Measurements from ENCODE around the gene TNFSF9. TPM values are rescaled to one million over a fixed set of nuclear protein-coding genes. Genes with fewer than 3 reads are reported as not detected.
"Not testable (repeated sequence)": the region's sequence is repeated elsewhere in the genome, so short reads cannot be mapped to it uniquely, and the experiment has no call there.

The TNFSF9 gene
- total RNA-seq, 1 donor from 2014 or later: 9.7 TPM

- Mint-ChIP-seq H3K27ac (no peak overlapping the region), H3K36me3 (ENCODE audit: low read depth) (peaks cover 5% of the 10 kb centered on the region), H3K27me3 (ENCODE audit: insufficient read depth) (peaks cover 2% of the 10 kb centered on the region), H3K9me3 (no peaks in the 10 kb centered on the region), H3K4me1 (ENCODE audit: low read depth) (peaks cover 10% of the 10 kb centered on the region), H3K4me3 (no peak overlapping the region)
- intact Hi-C loops (cut with micrococcal nuclease): no loop called here
- DNase-seq (ENCODE audit: low spot score): no peak
Observed at GRCh38 chr19:6576869-6577475, 46.1 kb downstream of the TNFSF9 start.

GRCh38 chr19:6577476-6578125 lies 46.8 kb downstream of the TNFSF9 start:
- peaks cover 5% of the 10 kb centered on the region for H3K36me3 Mint-ChIP-seq (ENCODE audit: low read depth)
- no peaks in the 10 kb centered on the region for H3K9me3 Mint-ChIP-seq
- intact Hi-C loops (cut with micrococcal nuclease): no loop called here
- DNase-seq (ENCODE audit: low spot score): peak; percentile 28
- no peak overlapping the region for H3K27ac Mint-ChIP-seq
- no peak overlapping the region for H3K4me3 Mint-ChIP-seq
- H3K27me3 Mint-ChIP-seq (ENCODE audit: insufficient read depth): peaks cover 2% of the 10 kb centered on the region
- peaks cover 10% of the 10 kb centered on the region for H3K4me1 Mint-ChIP-seq (ENCODE audit: low read depth)

GRCh38 chr19:6579450-6580178 lies 48.8 kb downstream of the TNFSF9 start:
- H3K4me1 Mint-ChIP-seq (ENCODE audit: low read depth): peaks cover 10% of the 10 kb centered on the region
- H3K36me3 Mint-ChIP-seq (ENCODE audit: low read depth): peaks cover 5% of the 10 kb centered on the region
- no peak overlapping the region for H3K27ac Mint-ChIP-seq
- no peak for DNase-seq (ENCODE audit: low spot score)
- no peak overlapping the region for H3K4me3 Mint-ChIP-seq
- no peaks in the 10 kb centered on the region for H3K9me3 Mint-ChIP-seq
- intact Hi-C loops (cut with micrococcal nuclease): no loop called here
- H3K27me3 Mint-ChIP-seq (ENCODE audit: insufficient read depth): peaks cover 2% of the 10 kb centered on the region

DNA sequence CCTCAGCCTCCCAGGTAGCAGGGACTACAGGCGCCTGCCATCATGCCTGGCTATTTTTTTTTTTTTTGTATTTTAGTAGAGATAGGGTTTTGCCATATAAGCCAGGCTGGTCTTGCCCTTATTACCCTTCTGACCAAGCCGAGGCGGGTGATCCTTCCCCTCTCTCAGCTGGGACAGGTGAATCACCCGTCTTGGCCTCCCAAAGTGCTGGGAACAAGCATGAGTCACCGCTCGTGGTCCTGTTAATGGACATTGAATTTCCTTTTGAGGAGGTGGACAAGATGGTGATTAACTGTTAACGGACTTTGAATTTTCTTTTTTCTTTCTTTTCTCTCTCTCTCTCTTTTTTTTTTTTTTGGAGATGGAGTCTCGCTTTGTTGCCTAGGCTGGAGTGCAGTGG lies 49.5 kb downstream of the TNFSF9 start:
- Mint-ChIP-seq H3K27ac (no peak overlapping the region), H3K36me3 (ENCODE audit: low read depth) (peaks cover 6% of the 10 kb centered on the region), H3K4me3 (no peak overlapping the region), H3K4me1 (ENCODE audit: low read depth) (peaks cover 10% of the 10 kb centered on the region), H3K27me3 (ENCODE audit: insufficient read depth) (peaks cover 2% of the 10 kb centered on the region), H3K9me3 (no peaks in the 10 kb centered on the region)
- DNase-seq (ENCODE audit: low spot score): no peak
- intact Hi-C loops (cut with micrococcal nuclease): no loop called here

DNA sequence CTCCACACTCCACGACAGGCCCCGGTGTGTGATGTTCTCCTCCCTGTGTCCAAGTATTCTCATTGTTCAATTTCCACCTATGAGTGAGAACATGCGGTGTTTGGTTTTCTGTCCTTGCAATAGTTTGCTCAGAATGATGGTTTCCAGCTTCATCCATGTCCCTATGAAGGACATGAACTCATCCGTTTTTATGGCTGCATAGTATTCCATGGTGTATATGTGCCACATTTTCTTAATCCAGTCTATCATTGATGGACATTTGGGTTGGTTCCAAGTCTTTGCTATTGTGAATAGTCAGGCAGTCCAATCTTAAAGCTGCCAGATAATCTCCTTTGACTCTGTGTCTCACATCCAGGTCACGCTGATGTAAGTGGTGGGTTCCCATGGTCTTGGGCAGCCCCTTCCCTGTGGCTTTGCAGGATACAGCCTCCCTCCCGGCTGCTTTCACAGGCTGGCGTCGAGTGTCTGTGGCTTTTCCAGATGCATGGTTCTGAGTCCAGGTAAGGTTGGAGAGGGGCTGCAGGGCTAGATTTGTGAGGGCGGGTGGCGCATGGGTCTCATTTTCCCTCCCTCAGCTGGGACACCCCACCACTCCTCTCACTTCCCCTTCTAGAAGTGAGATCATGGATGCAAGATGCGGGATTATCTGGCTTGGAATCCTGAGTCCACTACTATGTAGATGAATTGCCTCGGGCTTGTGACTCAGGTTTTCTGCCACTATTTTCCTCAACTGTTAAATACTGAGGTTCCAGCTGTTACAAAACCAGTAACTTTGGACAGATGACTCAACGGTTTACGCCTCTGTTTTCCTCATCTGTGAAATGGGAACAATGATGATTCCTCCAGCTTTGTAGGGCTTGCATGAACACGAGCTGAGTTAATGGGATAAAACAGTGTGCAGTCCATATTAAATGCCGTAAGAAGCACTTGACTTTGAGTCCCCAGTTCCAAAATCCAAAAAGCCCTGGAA lies 52.0 kb downstream of the TNFSF9 start:
- H3K27me3 Mint-ChIP-seq (ENCODE audit: insufficient read depth); H3K27ac Mint-ChIP-seq; DNase-seq (ENCODE audit: low spot score); H3K4me3 Mint-ChIP-seq; H3K9me3 Mint-ChIP-seq; intact Hi-C loops (cut with micrococcal nuclease): not testable (repeated sequence)
- Mint-ChIP-seq H3K36me3 (ENCODE audit: low read depth) (peaks cover 16% of the 10 kb centered on the region), H3K4me1 (ENCODE audit: low read depth) (peaks cover 23% of the 10 kb centered on the region)

Other genes starting within 250 kb of the TNFSF9 start
- gene ACER1, start 197.4 kb upstream of the TNFSF9 start, total RNA-seq: 0.24 TPM in 1 of 2 replicates, not detected in the other
- 180 and 201 TPM in 2 replicates for gene CLPP, start 169.5 kb upstream of the TNFSF9 start, total RNA-seq
- 24.8 and 27.1 TPM in 2 replicates for gene ALKBH7, start 158.2 kb upstream of the TNFSF9 start, total RNA-seq
- 1.3 and 1.6 TPM in 2 replicates for gene PSPN, start 155.1 kb upstream of the TNFSF9 start, total RNA-seq
- 62.9 and 65.5 TPM in 2 replicates for gene GTF2F1, start 137.9 kb upstream of the TNFSF9 start, total RNA-seq
- gene KHSRP, start 106.2 kb upstream of the TNFSF9 start, total RNA-seq: 415 and 424 TPM in 2 replicates
- gene SLC25A41, start 97.3 kb upstream of the TNFSF9 start, total RNA-seq: 0.24 and 0.31 TPM in 2 replicates
- 18.6 and 20.3 TPM in 2 replicates for gene SLC25A23, start 71.2 kb upstream of the TNFSF9 start, total RNA-seq
- 0.29 and 0.39 TPM in 2 replicates for gene CRB3, start 66.8 kb upstream of the TNFSF9 start, total RNA-seq
- gene DENND1C, start 49.2 kb upstream of the TNFSF9 start, total RNA-seq: 68.4 and 75.6 TPM in 2 replicates
- 2.3 and 3.0 TPM in 2 replicates for gene TUBB4A, start 28.7 kb upstream of the TNFSF9 start, total RNA-seq
- gene CD70, start 60.1 kb downstream of the TNFSF9 start, total RNA-seq: 55.4 and 61.6 TPM in 2 replicates
- 155 TPM in 2 replicates for gene TNFSF14, start 139.1 kb downstream of the TNFSF9 start, total RNA-seq
- 6.1 and 7.2 TPM in 2 replicates for gene C3, start 189.6 kb downstream of the TNFSF9 start, total RNA-seq
- 106 and 108 TPM in 2 replicates for gene GPR108, start 206.6 kb downstream of the TNFSF9 start, total RNA-seq
- 61.2 and 62.0 TPM in 2 replicates for gene TRIP10, start 208.7 kb downstream of the TNFSF9 start, total RNA-seq
- gene SH2D3A, start 236.4 kb downstream of the TNFSF9 start, total RNA-seq: 15.0 and 15.6 TPM in 2 replicates
- 86.8 and 90.4 TPM in 2 replicates for gene VAV1, start 241.7 kb downstream of the TNFSF9 start, total RNA-seq

All from activated T-helper 1 cell treated with anti-CD3 and anti-CD28 coated beads, Interleukin-12 subunit alpha, Interleukin-12 subunit beta, Interleukin-2, Interleukin-4 antibody, amounts not matched to agents 30 ng/mL and 10 ng/mL and 1 ng/mL, durations not matched to agents 14 hours and 24 hours and 36 hours (primary cell).